GM12801 (cell line): ENCODE results near the gene MYG1.

Experiments used
- TF ChIP-seq, protein P1 (sequence below): IDR thresholded peaks from one replicate; pipeline ENCODE4 v1.5.1; 2011; ENCODE audit warnings: control low read depth; ENCODE audit not compliant: insufficient read length; ENCODE audit errors: extremely low read depth

Gene MYG1

GRCh38 chr12:53274445-53274844 is 25.1 kb upstream of the MYG1 start:
- TF ChIP-seq, protein P1, sequence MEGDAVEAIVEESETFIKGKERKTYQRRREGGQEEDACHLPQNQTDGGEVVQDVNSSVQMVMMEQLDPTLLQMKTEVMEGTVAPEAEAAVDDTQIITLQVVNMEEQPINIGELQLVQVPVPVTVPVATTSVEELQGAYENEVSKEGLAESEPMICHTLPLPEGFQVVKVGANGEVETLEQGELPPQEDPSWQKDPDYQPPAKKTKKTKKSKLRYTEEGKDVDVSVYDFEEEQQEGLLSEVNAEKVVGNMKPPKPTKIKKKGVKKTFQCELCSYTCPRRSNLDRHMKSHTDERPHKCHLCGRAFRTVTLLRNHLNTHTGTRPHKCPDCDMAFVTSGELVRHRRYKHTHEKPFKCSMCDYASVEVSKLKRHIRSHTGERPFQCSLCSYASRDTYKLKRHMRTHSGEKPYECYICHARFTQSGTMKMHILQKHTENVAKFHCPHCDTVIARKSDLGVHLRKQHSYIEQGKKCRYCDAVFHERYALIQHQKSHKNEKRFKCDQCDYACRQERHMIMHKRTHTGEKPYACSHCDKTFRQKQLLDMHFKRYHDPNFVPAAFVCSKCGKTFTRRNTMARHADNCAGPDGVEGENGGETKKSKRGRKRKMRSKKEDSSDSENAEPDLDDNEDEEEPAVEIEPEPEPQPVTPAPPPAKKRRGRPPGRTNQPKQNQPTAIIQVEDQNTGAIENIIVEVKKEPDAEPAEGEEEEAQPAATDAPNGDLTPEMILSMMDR: no peak

DNA sequence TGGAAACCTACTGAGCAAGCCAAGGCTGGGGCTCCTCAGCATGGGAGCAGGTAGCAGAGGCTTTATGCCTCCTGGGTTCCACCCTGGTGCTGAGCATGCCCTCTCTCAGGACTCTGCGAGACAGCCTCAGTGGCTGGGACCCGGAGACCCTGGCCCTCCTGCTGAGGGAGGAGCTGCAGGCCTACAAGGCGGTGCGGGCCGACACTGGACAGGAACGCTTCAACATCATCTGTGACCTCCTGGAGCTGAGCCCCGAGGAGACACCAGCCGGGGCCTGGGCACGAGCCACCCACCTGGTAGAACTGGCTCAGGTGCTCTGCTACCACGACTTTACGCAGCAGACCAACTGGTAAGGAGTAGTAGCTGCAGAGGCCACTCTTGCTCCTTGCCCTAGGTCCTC is 23.0 kb upstream of the MYG1 start:
- TF ChIP-seq, protein P1: no peak

- TF ChIP-seq, protein P1: no peak
Measured at GRCh38 chr12:53277981-53278380, 21.5 kb upstream of the MYG1 start.

DNA sequence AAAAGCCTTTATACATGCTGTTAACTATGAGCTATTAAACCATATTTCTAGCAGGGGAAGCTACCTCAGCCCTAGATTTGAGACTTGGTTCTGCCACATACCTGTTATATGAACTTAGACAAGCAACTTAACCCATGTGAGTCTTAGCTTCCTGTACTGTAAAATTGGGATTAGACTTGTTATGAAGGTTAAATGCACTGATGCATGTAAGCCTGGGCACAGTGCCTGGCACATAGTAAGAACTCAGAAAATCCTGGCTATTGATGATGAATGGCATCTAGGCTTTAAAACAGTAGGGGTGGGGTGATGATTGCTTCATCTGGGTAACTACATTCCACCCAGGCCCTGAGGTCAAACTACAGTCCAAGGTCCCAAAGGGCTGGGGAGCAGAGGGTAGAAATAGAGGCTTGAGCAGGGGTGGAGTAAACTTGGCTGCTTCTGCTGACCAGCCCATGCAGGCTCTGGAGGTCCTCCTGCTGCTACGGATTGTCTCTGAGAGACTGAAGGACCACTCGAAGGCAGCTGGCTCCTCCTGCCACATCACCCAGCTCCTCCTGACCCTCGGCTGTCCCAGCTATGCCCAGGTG is 20.1 kb upstream of the MYG1 start:
- TF ChIP-seq, protein P1: no peak

GRCh38 chr12:53279888-53280498 is 19.5 kb upstream of the MYG1 start:
- TF ChIP-seq, protein P1: no peak

DNA sequence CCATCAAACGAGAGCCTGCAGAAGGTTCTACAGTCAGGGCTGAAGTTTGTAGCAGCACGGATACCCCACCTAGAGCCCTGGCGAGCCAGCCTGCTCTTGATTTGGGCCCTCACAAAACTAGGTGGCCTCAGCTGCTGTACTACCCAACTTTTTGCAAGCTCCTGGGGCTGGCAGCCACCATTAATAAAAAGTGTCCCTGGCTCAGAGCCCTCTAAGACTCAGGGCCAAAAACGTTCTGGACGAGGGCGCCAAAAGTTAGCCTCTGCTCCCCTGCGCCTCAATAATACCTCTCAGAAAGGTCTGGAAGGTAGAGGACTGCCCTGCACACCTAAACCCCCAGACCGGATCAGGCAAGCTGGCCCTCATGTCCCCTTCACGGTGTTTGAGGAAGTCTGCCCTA is 13.0 kb upstream of the MYG1 start:
- TF ChIP-seq, protein P1: no peak

DNA sequence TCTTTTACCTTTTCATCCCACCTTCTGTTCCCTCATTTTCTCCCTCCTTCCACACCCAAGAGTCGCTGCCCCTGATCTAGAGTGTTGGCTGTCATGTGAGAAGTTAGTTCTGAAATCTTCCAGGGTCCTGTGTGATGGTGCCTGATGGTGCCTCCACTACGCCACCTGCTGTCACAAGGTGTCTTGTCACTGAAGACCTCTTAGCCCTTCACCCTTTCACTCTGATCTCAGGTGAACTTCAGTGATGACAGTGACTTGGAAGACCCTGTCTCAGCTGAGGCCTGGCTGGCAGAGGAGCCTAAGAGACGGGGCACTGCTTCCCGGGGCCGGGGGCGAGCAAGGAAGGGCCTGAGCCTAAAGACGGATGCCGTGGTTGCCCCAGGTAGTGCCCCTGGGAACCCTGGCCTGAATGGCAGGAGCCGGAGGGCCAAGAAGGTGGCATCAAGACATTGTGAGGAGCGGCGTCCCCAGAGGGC is 11.7 kb upstream of the MYG1 start:
- TF ChIP-seq, protein P1: no peak
